Measurements from ENCODE around the gene ZBTB45. TPM values are rescaled to one million over a fixed set of nuclear protein-coding genes. Genes with fewer than 3 reads are reported as not detected.
A peak's percentile ranks its signal among the peaks of the same experiment; 100 is the strongest.

ZBTB45 gene
- total and polyA plus RNA-seq, 2 donors (not counting 1 experiment from before 2014, with no cell fraction given) = 12.6 to 20.9 TPM

- ATAC-seq (ENCODE audit: low read depth) = no peak
- no peak overlapping the region for H3K4me2 ChIP-seq (replicated peaks; ENCODE audit: low read depth, low read length, poor library complexity, severe bottlenecking)
- Mint-ChIP-seq H3K27me3 (no peaks in the 10 kb centered on the region), H3K4me1 (peaks cover 43% of the 10 kb centered on the region), H3K27ac (no peak overlapping the region), H3K9me3 (ENCODE audit: insufficient read depth) (no peaks in the 10 kb centered on the region), H3K4me3 (no peak overlapping the region)
- ChIA-PET CTCF (no interaction called here), POLR2A (no interaction called here)
- DNase-seq = peak; percentile 29
- H3K9me3 ChIP-seq (ENCODE audit: control extremely low read depth in 1 of 3, control insufficient read depth in 2 of 3, insufficient read depth in 1 of 3, low read length in 2 of 3) = no peaks in the 10 kb centered on the region
- no peak overlapping the region for H3K27ac ChIP-seq (ENCODE audit: low read length in 2 of 2)
- H3K27me3 ChIP-seq (replicated peaks in 1 of 4; ENCODE audit: control extremely low read depth in 1 of 4, control insufficient read depth in 3 of 4, insufficient read depth in 4 of 4, low read length in 3 of 4) = no peaks in the 10 kb centered on the region
- intact Hi-C loops (cut with micrococcal nuclease) = no loop called here
- H4K20me1 ChIP-seq (ENCODE audit: control insufficient read depth, insufficient read depth, low read length, poor library complexity, severe bottlenecking) = peaks cover 61% of the 10 kb centered on the region
- WGBS (ENCODE audit: insufficient coverage) = 98% methylated on average over 11 of the region's 13 CpGs
- peaks cover 1 to 72% of the 10 kb centered on the region in 2 experiments for H3K36me3 ChIP-seq (replicated peaks in 1 of 2; ENCODE audit: control extremely low read depth in 1 of 2, control insufficient read depth in 1 of 2, extremely low read depth in 1 of 2, insufficient read depth in 2 of 2, low read length in 1 of 2)
- TF ChIP-seq EZH2 (IDR thresholded peaks at IDR 0.05; ENCODE audit: borderline replicate concordance, insufficient read depth, low read depth, low read length, poor library complexity, severe bottlenecking) (no peak), CTCF (IDR thresholded peaks at IDR 0.05) (no peak)
- peaks cover 58% of the 10 kb centered on the region for H3K79me2 ChIP-seq (ENCODE audit: control insufficient read depth, insufficient read depth, low read length)
- no peak overlapping the region for H2AFZ ChIP-seq (ENCODE audit: insufficient read depth, low read depth, low read length, poor library complexity, severe bottlenecking)
- no peak overlapping the region for H3K4me3 ChIP-seq (ENCODE audit: control extremely low read depth in 1 of 5, extremely low read depth in 1 of 5, insufficient read depth in 1 of 5, low read depth in 2 of 5, low read length in 4 of 5)
- H3K9ac ChIP-seq (ENCODE audit: low read length) = no peak overlapping the region
- H3K4me1 ChIP-seq (ENCODE audit: control insufficient read depth in 2 of 2, insufficient read depth in 2 of 2, low read length in 2 of 2) = peaks cover 26 to 36% of the 10 kb centered on the region in 2 donors
Measured at GRCh38 chr19:58550362-58551122, 30.9 kb upstream of the ZBTB45 start.

GRCh38 chr19:58549664-58550361 is 30.2 kb upstream of the ZBTB45 start:
- POLR2A ChIA-PET = no interaction called here

More at GRCh38 chr19:58549664-58550361, 30.2 kb upstream of the ZBTB45 start:
- H3K4me2 ChIP-seq (replicated peaks; ENCODE audit: low read depth, low read length, poor library complexity, severe bottlenecking) = no peak overlapping the region
- no peaks in the 10 kb centered on the region for H3K9me3 Mint-ChIP-seq (ENCODE audit: insufficient read depth)
- TF ChIP-seq CTCF (IDR thresholded peaks at IDR 0.05) (no peak), EZH2 (IDR thresholded peaks at IDR 0.05; ENCODE audit: borderline replicate concordance, insufficient read depth, low read depth, low read length, poor library complexity, severe bottlenecking) (no peak)
- ATAC-seq (ENCODE audit: low read depth) (no peak), DNase-seq (peak; percentile 22)
- peaks cover 1 to 73% of the 10 kb centered on the region in 2 experiments for H3K36me3 ChIP-seq (replicated peaks in 1 of 2; ENCODE audit: control extremely low read depth in 1 of 2, control insufficient read depth in 1 of 2, extremely low read depth in 1 of 2, insufficient read depth in 2 of 2, low read length in 1 of 2)
- H3K4me1 ChIP-seq (ENCODE audit: control insufficient read depth in 2 of 2, insufficient read depth in 2 of 2, low read length in 2 of 2) = peaks cover 26 to 38% of the 10 kb centered on the region in 2 donors
- no peaks in the 10 kb centered on the region for H3K27me3 Mint-ChIP-seq
- H3K9ac ChIP-seq (ENCODE audit: low read length) = no peak overlapping the region
- H2AFZ ChIP-seq (ENCODE audit: insufficient read depth, low read depth, low read length, poor library complexity, severe bottlenecking) = no peak overlapping the region
- H3K4me3 Mint-ChIP-seq = no peak overlapping the region
- H3K27ac ChIP-seq (ENCODE audit: low read length in 2 of 2) = no peak overlapping the region
- 100% methylated on average over 5 of the region's 11 CpGs for WGBS (ENCODE audit: insufficient coverage)
- H3K27me3 ChIP-seq (replicated peaks in 1 of 4; ENCODE audit: control extremely low read depth in 1 of 4, control insufficient read depth in 3 of 4, insufficient read depth in 4 of 4, low read length in 3 of 4) = no peaks in the 10 kb centered on the region
- no peaks in the 10 kb centered on the region for H3K9me3 ChIP-seq (ENCODE audit: control extremely low read depth in 1 of 3, control insufficient read depth in 2 of 3, insufficient read depth in 1 of 3, low read length in 2 of 3)
- H3K27ac Mint-ChIP-seq = no peak overlapping the region
- H3K4me3 ChIP-seq (ENCODE audit: control extremely low read depth in 1 of 5, extremely low read depth in 1 of 5, insufficient read depth in 1 of 5, low read depth in 2 of 5, low read length in 4 of 5) = no peak overlapping the region
- intact Hi-C loops (cut with micrococcal nuclease) = no loop called here
- H3K4me1 Mint-ChIP-seq = peaks cover 39% of the 10 kb centered on the region
- CTCF ChIA-PET = interaction anchor here (1.1 kb wide), 1 partner anchor 30 kb away, joined by 3 read pairs; no protein-coding TSS in a partner anchor
- H4K20me1 ChIP-seq (ENCODE audit: control insufficient read depth, insufficient read depth, low read length, poor library complexity, severe bottlenecking) = peaks cover 69% of the 10 kb centered on the region
- peaks cover 61% of the 10 kb centered on the region for H3K79me2 ChIP-seq (ENCODE audit: control insufficient read depth, insufficient read depth, low read length)
